HepG2 (cell line): Measurements from ENCODE around the gene ATG9A. TPM values are rescaled to one million over a fixed set of nuclear protein-coding genes. Genes with fewer than 3 reads are reported as not detected.

ENCODE experiments used
- ESRRA ChIP-seq: sonication (generic); formaldehyde crosslinking; IDR thresholded peaks from 2 replicates; pipeline ENCODE4 v1.5.1; 2020; ENCODE audit warnings: mild to moderate bottlenecking, low read depth, missing genetic modification reagents
- FIP1L1 ChIP-seq: fragments of 200-400 bp; formaldehyde crosslinking; IDR thresholded peaks from 2 replicates; pipeline ENCODE4 v1.6.1; 2018; ENCODE audit warnings: low read depth, mild to moderate bottlenecking, low read length, moderate library complexity, borderline replicate concordance; ENCODE audit not compliant: insufficient read depth
- GFI1 ChIP-seq: sonication (generic); formaldehyde crosslinking; IDR thresholded peaks from 2 replicates; pipeline ENCODE4 v1.5.0; 2020; ENCODE audit warnings: missing genetic modification reagents, mild to moderate bottlenecking, borderline replicate concordance
- GPN1 ChIP-seq: sonication (generic); formaldehyde crosslinking; IDR thresholded peaks from 2 replicates; pipeline ENCODE4 v1.5.1; 2020; ENCODE audit warnings: missing genetic modification reagents, borderline replicate concordance
- KDM5A ChIP-seq: fragments of 200-600 bp; sonication (generic); IDR thresholded peaks from 2 replicates; pipeline ENCODE4 v1.7.0; 2018; ENCODE audit warnings: antibody characterized with exemption, mild to moderate bottlenecking, low read length, borderline replicate concordance
- RBM39 ChIP-seq: fragments of 200-400 bp; formaldehyde crosslinking; IDR thresholded peaks from one replicate; pipeline ENCODE4 v1.6.1; 2018; ENCODE audit warnings: antibody characterized with exemption, mild to moderate bottlenecking, low read depth, low read length; ENCODE audit not compliant: poor library complexity, severe bottlenecking
- SALL2 ChIP-seq: sonication (generic); formaldehyde crosslinking; IDR thresholded peaks from 2 replicates; pipeline ENCODE4 v1.8.1; 2023; ENCODE audit warnings: mild to moderate bottlenecking, missing genetic modification reagents, inconsistent platforms
- SCMH1 ChIP-seq: sonication (generic); formaldehyde crosslinking; IDR thresholded peaks from 2 replicates; pipeline ENCODE4 v1.9.0; 2021; ENCODE audit warnings: missing genetic modification reagents, mild to moderate bottlenecking, borderline replicate concordance
- SKI ChIP-seq: fragments of 450-650 bp; IDR thresholded peaks from one replicate; pipeline ENCODE4 v1.6.1; 2018; ENCODE audit warnings: mild to moderate bottlenecking; ENCODE audit not compliant: partially characterized antibody
- TCF7 ChIP-seq: sonication (generic); IDR thresholded peaks from 2 replicates; pipeline ENCODE4 v1.6.1; 2016; ENCODE audit warnings: antibody characterized with exemption, low read depth
- U2AF1 ChIP-seq: fragments of 200-400 bp; formaldehyde crosslinking; optimal IDR thresholded peaks from 2 replicates; pipeline ENCODE3; 2017; ENCODE audit warnings: mild to moderate bottlenecking, low read depth, low read length
- ZKSCAN1 ChIP-seq: fragments of 150-350 bp; IDR thresholded peaks from 2 replicates; pipeline ENCODE4 v1.6.1; 2014; ENCODE audit warnings: low read length
- ZMYM3 ChIP-seq: sonication (generic); formaldehyde crosslinking; IDR thresholded peaks from 2 replicates; pipeline ENCODE4 v1.5.1; 2020; ENCODE audit warnings: mild to moderate bottlenecking, missing genetic modification reagents
- ZNF12 ChIP-seq: sonication (generic); formaldehyde crosslinking; IDR thresholded peaks from 2 replicates; pipeline ENCODE4 v1.5.0; 2020; ENCODE audit warnings: missing genetic modification reagents
- ZNF121 ChIP-seq: sonication (generic); formaldehyde crosslinking; IDR thresholded peaks from 2 replicates; pipeline ENCODE4 v1.5.0; 2020; ENCODE audit warnings: mild to moderate bottlenecking, missing genetic modification reagents
- ZNF746 ChIP-seq: sonication (generic); formaldehyde crosslinking; IDR thresholded peaks from 2 replicates; pipeline ENCODE4 v1.8.0; 2022; ENCODE audit warnings: mild to moderate bottlenecking, missing genetic modification reagents
- ZNF782 ChIP-seq: sonication (generic); formaldehyde crosslinking; IDR thresholded peaks from 2 replicates; pipeline ENCODE4 v1.4.0; 2020; ENCODE audit warnings: missing genetic modification reagents, mild to moderate bottlenecking, borderline replicate concordance
- polyA plus RNA-seq, 8 experiments: library from polyadenylated mRNA; depleted of rRNA in 3 of 8; stranded (reverse) in 7 of 8; unstranded in 1 of 8; fragments of >200 nt; fragmentation: Illumina TruSeq in 4 of 8; extraction: Trizol in 4 of 8; gene quantifications; 2 replicates each; pipeline versions ENCODE4 v1.2.1 to v1.2.3, GENCODE V29; 2011 to 2016; ENCODE audit warnings: low read depth in 4 of 8, missing spikeins in 1 of 8, mixed read lengths in 1 of 8; ENCODE audit not compliant: insufficient read depth in 1 of 8
- total RNA-seq, 5 experiments: library from RNA; depleted of rRNA; stranded (reverse); fragments of >200 nt; fragmentation: Illumina TruSeq; extraction: Trizol; gene quantifications; 2 replicates each; pipeline ENCODE4 v1.2.3, GENCODE V29; 2016; ENCODE audit warnings: low read depth in 1 of 5
- TF ChIP-seq, protein P1 (sequence below): sonication (generic); formaldehyde crosslinking; IDR thresholded peaks from 2 replicates; pipeline ENCODE4 v1.9.0; 2021; ENCODE audit warnings: missing genetic modification reagents, mild to moderate bottlenecking, borderline replicate concordance
- TF ChIP-seq, protein P2 (sequence below): fragments of 450-650 bp; IDR thresholded peaks from 2 replicates; pipeline ENCODE4 v1.6.1; 2017; ENCODE audit warnings: mild to moderate bottlenecking
- TF ChIP-seq, protein P3 (sequence below): sonication (generic); formaldehyde crosslinking; IDR thresholded peaks from 2 replicates; pipeline ENCODE4 v1.9.0; 2022; ENCODE audit warnings: low read depth, missing genetic modification reagents
- TF ChIP-seq, protein P4 (sequence below): sonication (generic); formaldehyde crosslinking; IDR thresholded peaks from 2 replicates; pipeline ENCODE4 v1.4.0; 2020; ENCODE audit warnings: mild to moderate bottlenecking, missing genetic modification reagents
- TF ChIP-seq, protein P5 (sequence below): conservative IDR thresholded peaks from 2 replicates; pipeline ENCODE4 v1.6.1; 2018; ENCODE audit warnings: missing genetic modification reagents

ATG9A gene
- total and polyA plus RNA-seq, 2 of the 13 experiments (the other 11 are each of a cell fraction or from before 2014, with no cell fraction given) = 35.0 to 131 TPM

DNA sequence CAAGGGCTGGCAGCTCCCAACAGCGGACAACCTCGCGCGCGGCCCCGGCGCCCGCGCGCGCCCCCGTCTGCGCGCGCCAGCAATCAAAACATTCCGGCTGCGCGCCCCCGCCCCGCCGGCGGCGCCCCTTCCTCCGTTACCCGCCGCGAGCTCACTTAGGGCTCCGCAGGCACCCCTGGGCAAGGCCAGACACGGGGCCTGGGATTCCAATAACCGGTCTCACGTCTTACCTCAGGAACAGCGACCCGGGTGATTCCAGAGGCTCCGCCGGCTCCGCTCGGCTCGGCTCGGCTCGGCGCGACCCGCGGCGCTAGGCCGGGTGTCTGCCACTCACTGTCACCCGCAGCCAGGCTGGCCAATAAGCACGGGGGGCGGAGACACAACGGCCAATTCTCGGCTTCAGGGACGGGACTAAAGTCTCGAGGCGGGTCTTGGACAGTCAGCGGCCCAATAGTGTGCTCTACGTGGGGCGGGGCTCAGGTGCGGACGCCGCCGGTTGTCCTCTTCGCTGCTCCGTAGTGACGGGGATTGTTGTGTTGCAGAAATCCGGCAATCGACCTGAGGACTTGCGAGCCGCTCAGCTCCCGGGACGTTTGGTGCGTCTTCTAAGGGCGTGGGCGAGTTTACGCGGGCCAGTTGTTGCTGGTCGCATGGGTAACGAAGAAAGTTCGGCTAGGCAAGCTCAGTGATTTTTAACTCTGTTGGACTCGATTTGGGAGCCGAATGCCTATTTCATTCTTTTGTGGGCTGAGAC is at the start of gene ATG9A, which contains the start of gene ANKZF1 (continued):
- no peak for TF ChIP-seq ZNF12 (CRISPR knock-in tag)
- peak; percentile 31; the same call in 1 of the 2 replicates for TF ChIP-seq ZKSCAN1
- no peak for TF ChIP-seq ZNF746 (CRISPR knock-in tag)
- TF ChIP-seq KDM5A = peak; percentile 96
- no peak for TF ChIP-seq SCMH1 (CRISPR knock-in tag)
- no peak; the same call in 1 of the 2 replicates for TF ChIP-seq ZNF782
- TF ChIP-seq, protein P1, sequence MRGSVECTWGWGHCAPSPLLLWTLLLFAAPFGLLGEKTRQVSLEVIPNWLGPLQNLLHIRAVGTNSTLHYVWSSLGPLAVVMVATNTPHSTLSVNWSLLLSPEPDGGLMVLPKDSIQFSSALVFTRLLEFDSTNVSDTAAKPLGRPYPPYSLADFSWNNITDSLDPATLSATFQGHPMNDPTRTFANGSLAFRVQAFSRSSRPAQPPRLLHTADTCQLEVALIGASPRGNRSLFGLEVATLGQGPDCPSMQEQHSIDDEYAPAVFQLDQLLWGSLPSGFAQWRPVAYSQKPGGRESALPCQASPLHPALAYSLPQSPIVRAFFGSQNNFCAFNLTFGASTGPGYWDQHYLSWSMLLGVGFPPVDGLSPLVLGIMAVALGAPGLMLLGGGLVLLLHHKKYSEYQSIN (CRISPR knock-in tag) = no peak
- TF ChIP-seq ZMYM3 (CRISPR knock-in tag) = no peak
- TF ChIP-seq SKI = peak; percentile 87
- no peak for TF ChIP-seq U2AF1
- no peak for TF ChIP-seq FIP1L1
- TF ChIP-seq ESRRA (CRISPR knock-in tag) = no peak
- 0 out of 2 replicates have a peak, but pooled peaks have one; percentile 54 for TF ChIP-seq ZNF121 (CRISPR knock-in tag)
- TF ChIP-seq, protein P2, sequence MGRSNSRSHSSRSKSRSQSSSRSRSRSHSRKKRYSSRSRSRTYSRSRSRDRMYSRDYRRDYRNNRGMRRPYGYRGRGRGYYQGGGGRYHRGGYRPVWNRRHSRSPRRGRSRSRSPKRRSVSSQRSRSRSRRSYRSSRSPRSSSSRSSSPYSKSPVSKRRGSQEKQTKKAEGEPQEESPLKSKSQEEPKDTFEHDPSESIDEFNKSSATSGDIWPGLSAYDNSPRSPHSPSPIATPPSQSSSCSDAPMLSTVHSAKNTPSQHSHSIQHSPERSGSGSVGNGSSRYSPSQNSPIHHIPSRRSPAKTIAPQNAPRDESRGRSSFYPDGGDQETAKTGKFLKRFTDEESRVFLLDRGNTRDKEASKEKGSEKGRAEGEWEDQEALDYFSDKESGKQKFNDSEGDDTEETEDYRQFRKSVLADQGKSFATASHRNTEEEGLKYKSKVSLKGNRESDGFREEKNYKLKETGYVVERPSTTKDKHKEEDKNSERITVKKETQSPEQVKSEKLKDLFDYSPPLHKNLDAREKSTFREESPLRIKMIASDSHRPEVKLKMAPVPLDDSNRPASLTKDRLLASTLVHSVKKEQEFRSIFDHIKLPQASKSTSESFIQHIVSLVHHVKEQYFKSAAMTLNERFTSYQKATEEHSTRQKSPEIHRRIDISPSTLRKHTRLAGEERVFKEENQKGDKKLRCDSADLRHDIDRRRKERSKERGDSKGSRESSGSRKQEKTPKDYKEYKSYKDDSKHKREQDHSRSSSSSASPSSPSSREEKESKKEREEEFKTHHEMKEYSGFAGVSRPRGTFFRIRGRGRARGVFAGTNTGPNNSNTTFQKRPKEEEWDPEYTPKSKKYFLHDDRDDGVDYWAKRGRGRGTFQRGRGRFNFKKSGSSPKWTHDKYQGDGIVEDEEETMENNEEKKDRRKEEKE = no peak
- TF ChIP-seq GFI1 (CRISPR knock-in tag) = 0 out of 2 replicates have a peak, but pooled peaks have one; percentile 19
- TF ChIP-seq, protein P3, sequence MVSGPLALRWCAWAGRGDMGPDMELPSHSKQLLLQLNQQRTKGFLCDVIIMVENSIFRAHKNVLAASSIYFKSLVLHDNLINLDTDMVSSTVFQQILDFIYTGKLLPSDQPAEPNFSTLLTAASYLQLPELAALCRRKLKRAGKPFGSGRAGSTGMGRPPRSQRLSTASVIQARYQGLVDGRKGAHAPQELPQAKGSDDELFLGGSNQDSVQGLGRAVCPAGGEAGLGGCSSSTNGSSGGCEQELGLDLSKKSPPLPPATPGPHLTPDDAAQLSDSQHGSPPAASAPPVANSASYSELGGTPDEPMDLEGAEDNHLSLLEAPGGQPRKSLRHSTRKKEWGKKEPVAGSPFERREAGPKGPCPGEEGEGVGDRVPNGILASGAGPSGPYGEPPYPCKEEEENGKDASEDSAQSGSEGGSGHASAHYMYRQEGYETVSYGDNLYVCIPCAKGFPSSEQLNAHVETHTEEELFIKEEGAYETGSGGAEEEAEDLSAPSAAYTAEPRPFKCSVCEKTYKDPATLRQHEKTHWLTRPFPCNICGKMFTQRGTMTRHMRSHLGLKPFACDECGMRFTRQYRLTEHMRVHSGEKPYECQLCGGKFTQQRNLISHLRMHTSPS (CRISPR knock-in tag) = no peak
- TF ChIP-seq, protein P4, sequence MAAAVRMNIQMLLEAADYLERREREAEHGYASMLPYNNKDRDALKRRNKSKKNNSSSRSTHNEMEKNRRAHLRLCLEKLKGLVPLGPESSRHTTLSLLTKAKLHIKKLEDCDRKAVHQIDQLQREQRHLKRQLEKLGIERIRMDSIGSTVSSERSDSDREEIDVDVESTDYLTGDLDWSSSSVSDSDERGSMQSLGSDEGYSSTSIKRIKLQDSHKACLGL (CRISPR knock-in tag) = peak; percentile 61; the same call in 1 of the 2 replicates
- TF ChIP-seq TCF7 = no peak
- TF ChIP-seq, protein P5, sequence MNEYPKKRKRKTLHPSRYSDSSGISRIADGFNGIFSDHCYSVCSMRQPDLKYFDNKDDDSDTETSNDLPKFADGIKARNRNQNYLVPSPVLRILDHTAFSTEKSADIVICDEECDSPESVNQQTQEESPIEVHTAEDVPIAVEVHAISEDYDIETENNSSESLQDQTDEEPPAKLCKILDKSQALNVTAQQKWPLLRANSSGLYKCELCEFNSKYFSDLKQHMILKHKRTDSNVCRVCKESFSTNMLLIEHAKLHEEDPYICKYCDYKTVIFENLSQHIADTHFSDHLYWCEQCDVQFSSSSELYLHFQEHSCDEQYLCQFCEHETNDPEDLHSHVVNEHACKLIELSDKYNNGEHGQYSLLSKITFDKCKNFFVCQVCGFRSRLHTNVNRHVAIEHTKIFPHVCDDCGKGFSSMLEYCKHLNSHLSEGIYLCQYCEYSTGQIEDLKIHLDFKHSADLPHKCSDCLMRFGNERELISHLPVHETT (CRISPR knock-in tag) = 0 out of 2 replicates have a peak, but pooled peaks have one; percentile 47
- no peak; the same call in none of the 2 replicates for TF ChIP-seq SALL2 (CRISPR knock-in tag)
- no peak for TF ChIP-seq GPN1 (CRISPR knock-in tag)
- peak; percentile 20 for TF ChIP-seq RBM39
